ENCODE measurements around the gene HES6.

HES6 gene

GRCh38 chr2:238239543-238239862 is 335 bp downstream of the HES6 start:
- no peak for TF ChIP-seq POLR2A (IDR thresholded peaks at IDR 0.05; ENCODE audit: low read length)
- TF ChIP-seq GATA1 (IDR thresholded peaks at IDR 0.05; ENCODE audit: low read depth, low read length) = no peak
- peak; percentile 74 to 80 for DNase-seq

GRCh38 chr2:238238766-238239542 is 884 bp downstream of the HES6 start:
- no peak for TF ChIP-seq POLR2A (IDR thresholded peaks at IDR 0.05; ENCODE audit: low read length)
- TF ChIP-seq GATA1 (IDR thresholded peaks at IDR 0.05; ENCODE audit: low read depth, low read length) = no peak
- peak; percentile 68 to 74 for DNase-seq

GRCh38 chr2:238238311-238238765 is 1.5 kb downstream of the HES6 start:
- peak in 1 of 2 experiments; percentile 39 for DNase-seq
- TF ChIP-seq POLR2A (IDR thresholded peaks at IDR 0.05; ENCODE audit: low read length) = no peak
- no peak for TF ChIP-seq GATA1 (IDR thresholded peaks at IDR 0.05; ENCODE audit: low read depth, low read length)

- peak; percentile 73 for TF ChIP-seq POLR2A (IDR thresholded peaks at IDR 0.05; ENCODE audit: low read length)
- TF ChIP-seq GATA1 (IDR thresholded peaks at IDR 0.05; ENCODE audit: low read depth, low read length) = no peak
- peak; percentile 56 to 60 for DNase-seq
These were observed 2.3 kb downstream of the HES6 start for GRCh38 chr2:238237431-238238135.

- peak; percentile 22 to 24 for DNase-seq
- TF ChIP-seq GATA1 (IDR thresholded peaks at IDR 0.05; ENCODE audit: low read depth, low read length) = no peak
- no peak for TF ChIP-seq POLR2A (IDR thresholded peaks at IDR 0.05; ENCODE audit: low read length)
These were observed 3.3 kb downstream of the HES6 start for GRCh38 chr2:238236571-238236970.

- peak in 1 of 2 experiments; percentile 24 for DNase-seq
- TF ChIP-seq POLR2A (IDR thresholded peaks at IDR 0.05; ENCODE audit: low read length) = no peak
- no peak for TF ChIP-seq GATA1 (IDR thresholded peaks at IDR 0.05; ENCODE audit: low read depth, low read length)
These were observed 4.0 kb downstream of the HES6 start for GRCh38 chr2:238235856-238236255.

GRCh38 chr2:238235331-238235732 is 4.5 kb downstream of the HES6 start:
- DNase-seq = peak in 1 of 2 experiments; percentile 29
- TF ChIP-seq POLR2A (IDR thresholded peaks at IDR 0.05; ENCODE audit: low read length) (no peak), GATA1 (IDR thresholded peaks at IDR 0.05; ENCODE audit: low read depth, low read length) (no peak)

- TF ChIP-seq GATA1 (IDR thresholded peaks at IDR 0.05; ENCODE audit: low read depth, low read length) (no peak), POLR2A (IDR thresholded peaks at IDR 0.05; ENCODE audit: low read length) (no peak)
- no peak for DNase-seq
These were observed 6.2 kb downstream of the HES6 start for GRCh38 chr2:238233625-238234024.

- no peak for DNase-seq
- TF ChIP-seq POLR2A (IDR thresholded peaks at IDR 0.05; ENCODE audit: low read length) (no peak), GATA1 (IDR thresholded peaks at IDR 0.05; ENCODE audit: low read depth, low read length) (no peak)
These were observed 8.0 kb downstream of the HES6 start for GRCh38 chr2:238231809-238232208.

GRCh38 chr2:238231251-238231793 is 8.5 kb downstream of the HES6 start:
- TF ChIP-seq POLR2A (IDR thresholded peaks at IDR 0.05; ENCODE audit: low read length) (peak; percentile 69), GATA1 (IDR thresholded peaks at IDR 0.05; ENCODE audit: low read depth, low read length) (no peak)
- DNase-seq = peak; percentile 85 to 88

- DNase-seq = no peak
- TF ChIP-seq POLR2A (IDR thresholded peaks at IDR 0.05; ENCODE audit: low read length) (no peak), GATA1 (IDR thresholded peaks at IDR 0.05; ENCODE audit: low read depth, low read length) (no peak)
These were observed 9.1 kb downstream of the HES6 start for GRCh38 chr2:238230699-238231098.

- no peak for DNase-seq
- TF ChIP-seq POLR2A (IDR thresholded peaks at IDR 0.05; ENCODE audit: low read length) (no peak), GATA1 (IDR thresholded peaks at IDR 0.05; ENCODE audit: low read depth, low read length) (no peak)
These were observed 11.1 kb downstream of the HES6 start for GRCh38 chr2:238228700-238229099.

GRCh38 chr2:238227587-238228032 is 12.2 kb downstream of the HES6 start:
- no peak for TF ChIP-seq GATA1 (IDR thresholded peaks at IDR 0.05; ENCODE audit: low read depth, low read length)
- TF ChIP-seq POLR2A (IDR thresholded peaks at IDR 0.05; ENCODE audit: low read length) = no peak
- no peak for DNase-seq
